Head of caudate nucleus (tissue), 42 donors: ENCODE results near the gene RALGAPA2.

Experiments
- DNase-seq, 42 donors: peaks; one replicate each; pipeline versions ENCODE4 v3.0.0 to v3.0.0-alpha.2; 2020 to 2021; ENCODE audit warnings: mixed read lengths in 7 of 42
- intact Hi-C: fragments of 100-400 bp; cut with DNase I; formaldehyde crosslinking; loops from one replicate; pipeline ENCODE4 v1.15.0; 2022

RALGAPA2 gene

DNA sequence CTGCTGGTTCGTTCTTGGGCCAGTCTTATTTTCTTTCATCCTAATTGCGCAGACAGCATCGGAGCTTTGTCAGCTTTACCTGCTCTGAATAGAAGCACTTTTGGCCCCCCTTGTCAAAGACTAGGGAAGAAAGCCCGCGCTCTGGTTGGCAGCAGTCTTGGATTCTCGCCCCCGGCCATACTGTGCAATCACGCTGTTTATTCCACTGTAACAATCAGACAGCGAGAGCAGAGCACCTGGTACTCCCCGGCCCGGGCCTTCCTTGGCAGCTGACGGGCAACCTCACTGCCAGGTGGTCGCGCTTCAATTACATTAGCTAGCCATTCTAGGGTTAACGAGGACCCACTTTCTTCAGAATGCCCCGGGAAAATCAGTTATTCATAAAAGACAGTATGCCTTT is 272.0 kb downstream of the RALGAPA2 start:
- intact Hi-C loops: no loop called here
- no peak for DNase-seq

- intact Hi-C loops: no loop called here
- DNase-seq: no peak
These were observed 272.7 kb downstream of the RALGAPA2 start for GRCh38 chr20:20439602-20440190.

- DNase-seq: no peak
- intact Hi-C loops: no loop called here
These were observed 275.1 kb downstream of the RALGAPA2 start for GRCh38 chr20:20437314-20437713.

GRCh38 chr20:20436689-20437088 is 275.8 kb downstream of the RALGAPA2 start:
- no peak for DNase-seq
- intact Hi-C loops: no loop called here

- peak in 41 of 42 donors; percentile 19 to 84 (median 68) for DNase-seq
- intact Hi-C loops: no loop called here
These were observed 277.0 kb downstream of the RALGAPA2 start for GRCh38 chr20:20435453-20435852.

DNA sequence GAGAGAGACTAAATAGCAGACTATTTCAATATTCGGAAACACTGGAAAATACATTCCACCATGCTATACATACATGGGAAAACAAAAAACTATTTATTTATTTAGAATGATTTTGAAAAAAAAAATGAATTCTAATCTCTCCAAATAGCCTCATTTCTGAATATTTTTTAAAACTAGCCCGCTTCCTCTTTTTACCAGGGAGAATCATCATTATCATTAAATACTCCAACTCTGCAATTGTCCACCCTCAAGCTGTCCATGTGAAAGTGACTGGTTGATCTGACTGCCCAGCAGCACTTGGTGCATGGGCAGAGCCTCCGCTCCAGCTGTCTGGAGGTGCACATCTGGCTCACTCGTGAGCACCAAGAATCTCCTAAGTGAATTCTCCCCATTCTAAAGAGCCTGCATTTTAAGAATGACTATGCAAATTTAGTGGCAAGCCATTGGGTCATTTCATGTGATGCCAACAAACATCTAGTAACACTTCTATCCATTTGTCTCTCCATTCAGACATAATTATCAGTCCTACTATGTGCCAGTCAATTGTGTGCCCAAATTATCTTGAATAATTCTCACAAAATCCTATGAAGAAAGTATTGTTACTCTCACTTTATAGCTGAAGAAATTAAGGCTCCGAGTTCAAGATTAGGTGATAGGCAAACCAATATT is 279.7 kb downstream of the RALGAPA2 start:
- intact Hi-C loops: no loop called here
- no peak for DNase-seq

GRCh38 chr20:20430066-20430465 is 282.4 kb downstream of the RALGAPA2 start:
- intact Hi-C loops: no loop called here
- DNase-seq: no peak

GRCh38 chr20:20428067-20428466 is 284.4 kb downstream of the RALGAPA2 start:
- DNase-seq: no peak
- intact Hi-C loops: no loop called here

DNA sequence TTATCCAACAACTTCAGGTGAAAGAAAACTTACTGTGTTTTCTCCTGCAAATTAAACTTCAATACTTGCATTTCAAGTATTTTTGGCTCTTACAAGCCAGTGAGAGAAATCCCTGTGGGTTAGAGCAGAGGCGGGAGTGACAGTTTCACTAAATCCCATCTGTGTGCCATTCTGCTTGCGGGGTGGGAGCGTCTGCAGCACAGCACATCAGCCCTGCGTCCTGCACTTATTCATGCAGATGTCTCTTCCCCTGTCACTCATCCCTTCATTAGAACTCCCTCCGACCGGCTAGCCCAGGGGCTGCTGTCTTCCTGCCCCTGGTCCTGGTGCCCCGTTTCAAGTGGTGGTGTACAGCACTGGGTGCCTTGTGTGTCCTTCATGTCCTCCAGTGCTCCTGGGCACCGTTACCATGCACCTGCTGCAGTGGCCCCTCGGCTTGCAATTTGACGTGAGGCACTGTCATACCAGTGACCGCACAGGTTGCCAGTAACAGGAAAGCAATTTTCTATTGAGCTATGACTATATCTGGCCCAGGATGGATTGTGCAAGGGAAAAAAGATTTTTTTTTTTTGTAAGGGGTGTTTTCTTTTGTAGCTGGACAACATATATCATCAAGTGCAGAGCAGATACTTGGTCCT is 285.1 kb downstream of the RALGAPA2 start:
- peak in 7 of 42 donors; percentile 39 to 67 (median 50) for DNase-seq
- intact Hi-C loops: no loop called here

DNA sequence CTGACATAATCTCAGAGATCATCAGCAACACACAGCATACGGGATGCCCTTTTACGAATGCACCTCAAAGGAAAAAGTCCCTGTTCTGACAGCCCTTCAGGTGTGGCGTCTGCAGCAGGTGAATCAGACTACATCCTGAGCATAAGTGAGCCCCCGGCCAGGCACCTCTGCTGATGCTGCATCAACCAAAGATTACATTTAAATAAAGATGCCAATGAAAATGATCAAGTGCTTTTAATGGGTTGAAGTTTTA is 285.9 kb downstream of the RALGAPA2 start:
- no peak for DNase-seq
- intact Hi-C loops: no loop called here

- intact Hi-C loops: no loop called here
- no peak for DNase-seq
These were observed 286.4 kb downstream of the RALGAPA2 start for GRCh38 chr20:20425823-20426654.

DNA sequence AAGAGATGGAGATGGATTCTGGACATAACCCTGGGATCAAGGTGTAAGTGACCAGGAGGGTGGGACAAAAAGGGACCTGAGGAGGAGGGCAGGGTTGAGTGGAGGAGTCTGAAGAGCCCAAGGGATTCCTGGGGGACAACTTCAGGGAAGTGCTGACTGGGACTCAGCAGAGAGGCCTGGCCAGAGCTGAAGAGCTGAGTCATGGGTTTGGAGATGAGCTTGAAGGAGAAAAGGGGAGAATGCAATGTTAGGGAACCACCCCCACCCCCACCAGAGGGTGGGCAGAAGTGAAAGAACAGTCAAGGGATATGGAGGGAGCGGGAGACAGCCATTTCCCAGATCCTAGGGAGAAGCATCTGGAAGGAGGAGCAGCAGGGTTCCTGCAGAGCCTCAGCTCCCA is 289.3 kb downstream of the RALGAPA2 start:
- DNase-seq: no peak

DNA sequence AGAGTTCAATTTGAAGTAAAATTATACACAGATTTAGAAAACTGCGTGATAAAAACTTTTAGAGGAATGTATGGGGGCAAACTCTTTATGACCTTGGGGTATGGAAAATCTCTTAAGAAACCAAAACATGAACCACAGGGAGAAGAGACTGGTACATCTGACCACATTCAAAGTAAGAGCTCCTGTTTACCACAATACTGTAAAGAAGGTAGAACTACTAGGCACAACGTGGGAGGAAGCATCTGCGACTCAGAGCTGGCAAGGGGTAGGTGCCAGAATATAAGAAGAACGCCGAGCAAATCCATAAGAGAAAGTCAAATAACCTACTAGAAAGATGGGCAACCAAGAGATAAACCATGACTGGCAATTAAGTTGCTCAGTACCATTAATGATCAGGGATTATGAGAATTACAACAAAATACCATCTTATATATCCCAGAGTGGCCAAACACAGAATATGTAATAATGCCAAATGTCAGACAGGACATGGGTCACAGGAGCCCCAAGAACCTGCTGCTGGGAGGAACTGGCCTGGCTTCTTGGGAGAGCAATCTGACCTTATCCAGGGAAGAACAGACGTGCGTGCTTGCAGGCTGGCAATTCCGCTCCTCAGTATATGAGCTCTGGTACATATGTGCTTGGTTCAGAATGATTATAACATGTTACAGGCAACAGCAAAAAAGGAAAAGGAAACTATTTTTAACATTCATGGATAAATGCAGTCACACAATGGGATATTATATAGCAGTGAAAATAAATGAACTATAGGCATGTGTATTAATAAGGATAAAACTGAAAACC is 294.4 kb downstream of the RALGAPA2 start:
- DNase-seq: no peak
- intact Hi-C loops: no loop called here

More for the DNA sequence above, 289.3 kb downstream of the RALGAPA2 start:
- intact Hi-C loops: no loop called here

DNA sequence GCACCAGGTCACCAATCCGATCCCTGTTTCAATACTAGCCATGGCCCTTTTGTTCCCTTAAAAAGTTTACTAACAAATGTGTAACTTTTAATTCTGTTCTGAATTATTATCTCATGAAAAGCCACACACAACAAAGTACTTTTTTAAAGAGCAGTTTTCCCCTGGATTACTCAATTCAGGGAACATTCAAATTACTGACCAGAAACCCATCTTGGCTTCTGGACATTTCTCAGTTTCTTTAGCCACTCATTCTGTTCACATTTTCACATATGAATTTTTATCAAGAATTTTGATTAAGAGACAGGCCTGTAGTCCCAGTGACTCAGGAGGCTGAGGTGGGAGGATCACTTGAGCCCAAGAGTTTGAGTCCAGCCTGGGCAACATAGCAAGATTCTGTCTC is 297.1 kb downstream of the RALGAPA2 start:
- no peak for DNase-seq
- intact Hi-C loops: no loop called here

DNA sequence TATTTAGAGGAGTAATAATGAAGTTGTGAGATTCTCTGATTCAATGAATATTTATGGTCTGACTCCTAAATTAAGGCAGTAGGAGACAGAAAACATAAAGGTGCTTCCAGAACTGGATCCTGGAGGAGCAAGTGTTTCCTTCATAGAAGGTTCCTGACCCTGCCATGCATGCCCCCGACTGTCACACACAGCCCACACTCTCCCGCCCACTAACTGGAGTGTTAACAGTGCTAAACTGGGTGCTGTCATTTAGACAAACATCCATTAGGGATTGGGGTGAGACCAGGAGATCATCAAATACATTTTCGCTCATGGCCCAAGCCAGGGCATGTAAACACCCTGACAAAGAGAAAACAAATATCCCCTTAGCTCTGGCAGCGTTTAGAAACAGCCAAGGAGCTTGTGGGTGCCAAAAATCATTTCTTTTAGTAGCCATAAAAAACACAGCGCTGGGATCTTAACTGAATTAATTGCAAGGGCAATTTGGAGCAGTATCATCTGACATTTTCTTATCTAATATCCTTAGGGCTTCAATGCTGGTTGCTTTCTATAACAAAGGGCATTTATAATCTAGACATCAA is 297.7 kb downstream of the RALGAPA2 start:
- intact Hi-C loops: no loop called here

DNA sequence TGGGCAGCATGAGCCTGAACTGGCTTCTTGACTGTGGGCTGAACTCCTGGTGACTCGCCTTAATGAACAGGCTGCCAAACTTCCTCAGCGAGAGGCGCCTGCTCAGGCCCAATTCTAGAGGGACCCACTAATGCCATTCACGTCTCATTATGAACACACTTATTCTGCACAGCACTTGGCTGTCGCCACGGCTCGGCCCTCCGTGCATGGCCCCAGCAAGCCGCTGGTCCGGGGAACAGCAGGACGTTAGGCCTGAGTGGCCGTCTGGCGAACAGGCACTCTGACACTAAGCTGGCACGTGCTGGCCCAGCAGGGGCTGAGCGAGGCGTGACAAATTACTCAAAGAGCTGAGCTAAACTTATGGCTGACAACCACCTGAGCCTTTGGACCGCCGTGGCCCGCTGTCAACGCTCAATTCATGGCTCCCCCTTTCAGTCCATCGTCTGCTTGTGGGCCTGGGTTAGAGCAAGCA is 298.6 kb downstream of the RALGAPA2 start:
- intact Hi-C loops: no loop called here
- DNase-seq: peak in 24 of 42 donors; percentile 19 to 70 (median 38)

More for the DNA sequence above, 297.7 kb downstream of the RALGAPA2 start:
- DNase-seq: peak in 7 of 42 donors; percentile 17 to 52 (median 47)

DNA sequence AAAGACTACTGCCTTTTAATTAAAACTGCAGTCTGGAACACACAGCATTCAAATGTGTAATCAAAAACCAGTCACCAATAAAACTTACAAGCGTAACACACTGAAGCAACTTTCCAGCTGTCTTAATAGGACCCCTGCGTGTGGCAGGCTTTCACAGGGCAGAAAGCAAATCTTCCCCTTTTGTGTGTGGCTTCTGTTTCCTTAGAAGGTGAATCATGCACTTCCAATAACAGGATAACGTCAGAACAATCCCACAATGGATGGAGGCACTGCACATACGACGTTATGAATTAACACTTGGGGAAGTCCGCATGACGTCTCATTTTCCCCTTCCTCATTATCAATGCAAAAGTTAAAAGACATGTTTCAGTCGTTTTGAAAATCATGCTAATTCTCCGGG is 299.7 kb downstream of the RALGAPA2 start:
- intact Hi-C loops: no loop called here
- DNase-seq: no peak

- intact Hi-C loops: loop anchor here (2.0 kb wide), 1 partner anchor 43 kb away; the partner anchor contains the start of gene INSM1
These were observed 300.6 kb downstream of the RALGAPA2 start for GRCh38 chr20:20411836-20412235.

More at GRCh38 chr20:20411836-20412235, 300.6 kb downstream of the RALGAPA2 start:
- DNase-seq: peak in 11 of 42 donors; percentile 18 to 45 (median 34)
